ENCODE results near the gene MTRF1L. TPM values are rescaled to one million over a fixed set of nuclear protein-coding genes. Genes with fewer than 3 reads are reported as not detected.
A peak's percentile ranks its signal among the peaks of the same experiment; 100 is the strongest.

MTRF1L gene
- total RNA-seq, 1 experiment from 2014 or later: 30.9 TPM

- TF ChIP-seq CTCF (conservative IDR thresholded peaks at IDR 0.05; ENCODE audit: low read depth, low read length): no peak
- TF ChIP-seq EZH2 (IDR thresholded peaks at IDR 0.05; ENCODE audit: borderline replicate concordance, low read depth, low read length, poor library complexity, severe bottlenecking): no peak
- intact Hi-C loops (cut with micrococcal nuclease; ENCODE audit: unreplicated experiment): no loop called here
- Histone ChIP-seq H3K36me3 (ENCODE audit: insufficient read depth, low read length, poor library complexity, severe bottlenecking) (peaks cover 52% of the 10 kb centered on the region), H3K27me3 (replicated peaks; ENCODE audit: insufficient read depth, low read depth, low read length, poor library complexity) (no peaks in the 10 kb centered on the region), H3K4me1 (ENCODE audit: insufficient read depth, low read length, poor library complexity, severe bottlenecking) (peaks cover 32% of the 10 kb centered on the region), H3K27ac (ENCODE audit: low read depth, low read length, poor library complexity, severe bottlenecking) (peak overlapping the region; percentile 94), H3K4me3 (ENCODE audit: low read depth, low read length, poor library complexity, severe bottlenecking) (peak overlapping the region; percentile 95), H3K9me3 (ENCODE audit: low read depth, low read length, poor library complexity, severe bottlenecking) (no peaks in the 10 kb centered on the region)
- CTCF ChIA-PET: no interaction called here
- DNase-seq (ENCODE audit: low spot score): peak; percentile 49
- POLR2A ChIA-PET (ENCODE audit: low non-redundant PET): no interaction called here
- no TSS peak for BruUV-seq (replicated peaks)
Observed at GRCh38 chr6:152981989-152982903, 20.3 kb downstream of the MTRF1L start.

- DNase-seq (ENCODE audit: low spot score): no peak
- TF ChIP-seq EZH2 (IDR thresholded peaks at IDR 0.05; ENCODE audit: borderline replicate concordance, low read depth, low read length, poor library complexity, severe bottlenecking): no peak
- no peak for TF ChIP-seq CTCF (conservative IDR thresholded peaks at IDR 0.05; ENCODE audit: low read depth, low read length)
- Histone ChIP-seq H3K36me3 (ENCODE audit: insufficient read depth, low read length, poor library complexity, severe bottlenecking) (peaks cover 52% of the 10 kb centered on the region), H3K4me3 (ENCODE audit: low read depth, low read length, poor library complexity, severe bottlenecking) (peak overlapping the region; percentile 95), H3K4me1 (ENCODE audit: insufficient read depth, low read length, poor library complexity, severe bottlenecking) (peaks cover 42% of the 10 kb centered on the region), H3K27ac (ENCODE audit: low read depth, low read length, poor library complexity, severe bottlenecking) (peak overlapping the region; percentile 94), H3K27me3 (replicated peaks; ENCODE audit: insufficient read depth, low read depth, low read length, poor library complexity) (no peaks in the 10 kb centered on the region), H3K9me3 (ENCODE audit: low read depth, low read length, poor library complexity, severe bottlenecking) (no peaks in the 10 kb centered on the region)
- TSS peak; percentile 54 for BruUV-seq (replicated peaks)
- POLR2A ChIA-PET (ENCODE audit: low non-redundant PET): no interaction called here
- intact Hi-C loops (cut with micrococcal nuclease; ENCODE audit: unreplicated experiment): no loop called here
- CTCF ChIA-PET: no interaction called here
Observed at GRCh38 chr6:152981219-152981618, 21.3 kb downstream of the MTRF1L start.

GRCh38 chr6:152980656-152981055 is 21.9 kb downstream of the MTRF1L start:
- Histone ChIP-seq H3K27ac (ENCODE audit: low read depth, low read length, poor library complexity, severe bottlenecking) (peak overlapping the region; percentile 94), H3K36me3 (ENCODE audit: insufficient read depth, low read length, poor library complexity, severe bottlenecking) (peaks cover 52% of the 10 kb centered on the region), H3K9me3 (ENCODE audit: low read depth, low read length, poor library complexity, severe bottlenecking) (no peaks in the 10 kb centered on the region), H3K27me3 (replicated peaks; ENCODE audit: insufficient read depth, low read depth, low read length, poor library complexity) (no peaks in the 10 kb centered on the region), H3K4me3 (ENCODE audit: low read depth, low read length, poor library complexity, severe bottlenecking) (peak overlapping the region; percentile 95), H3K4me1 (ENCODE audit: insufficient read depth, low read length, poor library complexity, severe bottlenecking) (peaks cover 43% of the 10 kb centered on the region)
- ChIA-PET CTCF (no interaction called here), POLR2A (ENCODE audit: low non-redundant PET) (no interaction called here)
- intact Hi-C loops (cut with micrococcal nuclease; ENCODE audit: unreplicated experiment): no loop called here
- BruUV-seq (replicated peaks): no TSS peak
- no peak for TF ChIP-seq EZH2 (IDR thresholded peaks at IDR 0.05; ENCODE audit: borderline replicate concordance, low read depth, low read length, poor library complexity, severe bottlenecking)
- TF ChIP-seq CTCF (conservative IDR thresholded peaks at IDR 0.05; ENCODE audit: low read depth, low read length): no peak
- DNase-seq (ENCODE audit: low spot score): no peak

Measured in A673 (cell line).